Colon (tissue), 2 donors: Measurements from ENCODE around the gene CCDC97.

Source experiments
- FAIRE-seq: peaks from 2 replicates; lab custom pipeline; 2012; peaks lifted over from hg19 to GRCh38; lab: Jason Lieb, UNC
- donor health status: control.
- donor health status: control.

CCDC97 gene

DNA sequence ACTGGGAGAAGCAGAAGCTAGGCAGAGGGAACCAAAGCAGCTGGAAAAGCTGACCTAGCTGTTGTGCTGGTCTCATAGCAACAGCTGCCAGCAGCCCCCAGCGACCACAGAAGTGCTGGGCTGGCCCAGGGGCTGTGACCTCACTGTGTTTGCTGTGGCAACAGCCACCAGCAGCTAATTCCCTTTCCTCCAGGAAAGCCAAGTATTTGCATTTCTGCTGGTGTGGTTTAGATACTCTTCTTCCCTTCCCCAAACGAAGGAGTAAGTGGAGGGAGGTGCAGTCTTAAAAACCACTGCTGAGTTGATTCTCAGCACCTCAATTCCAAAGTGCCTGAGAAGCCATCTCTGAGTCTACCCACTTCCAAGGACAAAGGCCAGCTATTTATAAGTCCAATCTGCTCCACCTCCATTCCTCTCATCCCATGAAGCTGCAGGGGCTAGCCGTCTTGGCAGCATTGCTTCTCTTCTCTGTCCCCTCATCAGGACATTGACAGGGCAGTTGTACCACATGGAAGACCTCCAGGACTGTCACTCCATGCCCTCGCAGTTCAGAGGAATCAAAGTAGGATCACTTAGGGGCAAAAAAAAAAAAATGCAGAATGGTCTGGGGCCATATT is 11.5 kb upstream of the CCDC97 start:
- no peak for FAIRE-seq

DNA sequence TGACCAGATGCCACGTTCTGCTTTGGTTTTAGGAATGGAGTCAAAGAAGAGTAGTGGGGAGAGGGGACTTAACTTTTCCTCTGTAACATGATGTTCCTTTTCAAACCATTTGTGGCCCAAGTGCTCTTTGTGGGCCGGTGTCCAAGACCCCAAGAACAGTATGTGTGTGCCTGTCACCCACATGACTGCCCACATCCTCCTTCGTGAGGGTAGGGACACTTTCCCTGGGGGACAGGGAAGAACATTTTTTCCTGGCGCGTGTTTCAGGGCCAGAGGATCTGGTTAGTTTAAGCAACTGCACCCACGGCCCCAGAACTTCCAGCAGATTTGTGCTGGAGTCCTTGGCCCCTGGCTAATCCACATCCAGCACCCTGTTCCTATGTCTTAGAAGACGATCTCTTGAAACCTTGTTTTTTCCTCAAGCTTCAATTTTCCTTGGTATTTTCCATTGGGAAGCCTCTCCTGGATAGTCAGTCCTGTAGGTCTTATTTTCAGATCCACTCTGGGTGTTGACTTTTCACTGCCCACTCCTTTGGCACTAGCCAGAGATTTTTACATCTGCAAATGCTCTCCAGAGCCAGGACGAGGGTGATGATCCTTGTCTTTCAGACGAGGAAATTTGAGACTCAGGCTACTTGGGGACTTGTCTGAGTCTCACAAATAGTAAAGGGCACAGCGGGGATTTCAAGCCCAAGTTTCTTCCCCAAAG is 10.8 kb upstream of the CCDC97 start:
- FAIRE-seq = no peak

DNA sequence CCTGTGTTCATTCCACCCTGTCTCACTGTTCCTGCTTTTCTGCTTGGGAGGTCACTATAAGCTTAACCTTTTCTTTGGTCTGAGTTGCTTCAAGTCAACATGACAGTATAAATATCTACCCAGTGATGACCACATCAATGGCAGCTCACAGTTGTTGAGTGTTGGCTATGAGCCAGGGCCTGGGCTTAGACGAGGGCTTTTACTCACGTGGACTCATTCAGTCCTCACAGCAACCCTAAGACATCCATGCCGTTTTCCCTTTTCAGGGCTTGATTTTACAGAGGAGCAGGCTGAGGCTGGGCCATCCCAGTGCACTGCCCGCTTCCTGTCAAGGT is 10.2 kb upstream of the CCDC97 start:
- FAIRE-seq = no peak

DNA sequence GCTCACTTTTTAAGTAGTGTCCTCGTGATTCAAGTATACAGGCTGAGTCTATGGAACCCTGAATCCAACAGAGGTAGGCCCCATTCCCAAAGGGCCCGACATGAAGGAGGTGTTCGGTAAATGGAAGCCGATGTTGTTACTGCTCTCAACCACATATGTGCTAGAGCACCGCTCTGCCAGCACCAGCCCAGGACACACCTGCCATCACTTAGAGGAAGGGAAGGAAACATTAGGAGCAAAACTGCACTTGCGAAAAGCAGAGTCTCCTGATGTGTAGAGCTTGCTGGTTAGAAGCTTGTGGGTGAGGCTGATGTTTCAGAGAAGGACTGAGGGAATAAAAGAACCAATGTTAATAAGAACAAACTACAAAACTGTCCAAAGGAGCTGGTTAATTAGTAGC is 9.4 kb upstream of the CCDC97 start:
- FAIRE-seq = no peak

DNA sequence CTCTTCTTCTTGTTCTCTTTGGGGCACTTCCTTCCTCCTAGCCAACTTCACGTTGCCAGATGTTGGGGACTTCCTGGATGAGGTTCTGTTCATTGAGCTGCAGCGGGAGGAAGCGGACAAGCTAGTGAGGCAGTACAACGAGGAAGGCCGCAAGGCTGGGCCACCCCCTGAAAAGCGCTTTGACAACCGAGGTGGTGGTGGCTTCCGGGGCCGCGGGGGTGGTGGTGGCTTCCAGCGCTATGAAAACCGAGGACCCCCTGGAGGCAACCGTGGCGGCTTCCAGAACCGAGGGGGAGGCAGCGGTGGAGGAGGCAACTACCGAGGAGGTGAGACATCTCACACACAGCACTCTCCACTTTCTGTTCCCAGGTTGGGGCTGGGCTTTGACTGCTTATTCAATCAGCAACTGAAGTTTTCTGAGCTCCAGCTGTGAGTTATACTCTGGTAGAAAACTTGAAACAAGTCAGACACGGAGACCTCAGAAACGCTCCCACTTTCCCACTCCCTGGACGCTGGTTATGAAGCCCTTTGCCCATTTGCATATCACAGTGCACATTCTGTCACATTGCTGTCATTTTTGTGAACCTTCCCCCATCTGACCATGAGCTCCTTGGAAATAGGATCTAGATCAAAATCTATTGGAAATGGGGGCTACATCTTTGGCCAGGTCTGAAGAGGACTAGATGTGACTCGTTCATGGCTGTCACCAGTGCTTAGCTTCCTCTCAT is 7.2 kb upstream of the CCDC97 start:
- FAIRE-seq = no peak

DNA sequence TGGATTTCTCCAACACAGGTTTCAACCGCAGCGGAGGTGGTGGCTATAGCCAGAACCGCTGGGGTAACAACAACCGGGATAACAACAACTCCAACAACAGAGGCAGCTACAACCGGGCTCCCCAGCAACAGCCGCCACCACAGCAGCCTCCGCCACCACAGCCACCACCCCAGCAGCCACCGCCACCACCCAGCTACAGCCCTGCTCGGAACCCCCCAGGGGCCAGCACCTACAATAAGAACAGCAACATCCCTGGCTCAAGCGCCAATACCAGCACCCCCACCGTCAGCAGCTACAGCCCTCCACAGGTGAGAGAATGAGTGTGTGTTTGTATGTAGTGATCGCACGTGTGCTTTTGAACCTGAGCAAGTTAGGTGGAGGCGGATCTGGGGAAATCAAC is 6.0 kb upstream of the CCDC97 start:
- no peak for FAIRE-seq

DNA sequence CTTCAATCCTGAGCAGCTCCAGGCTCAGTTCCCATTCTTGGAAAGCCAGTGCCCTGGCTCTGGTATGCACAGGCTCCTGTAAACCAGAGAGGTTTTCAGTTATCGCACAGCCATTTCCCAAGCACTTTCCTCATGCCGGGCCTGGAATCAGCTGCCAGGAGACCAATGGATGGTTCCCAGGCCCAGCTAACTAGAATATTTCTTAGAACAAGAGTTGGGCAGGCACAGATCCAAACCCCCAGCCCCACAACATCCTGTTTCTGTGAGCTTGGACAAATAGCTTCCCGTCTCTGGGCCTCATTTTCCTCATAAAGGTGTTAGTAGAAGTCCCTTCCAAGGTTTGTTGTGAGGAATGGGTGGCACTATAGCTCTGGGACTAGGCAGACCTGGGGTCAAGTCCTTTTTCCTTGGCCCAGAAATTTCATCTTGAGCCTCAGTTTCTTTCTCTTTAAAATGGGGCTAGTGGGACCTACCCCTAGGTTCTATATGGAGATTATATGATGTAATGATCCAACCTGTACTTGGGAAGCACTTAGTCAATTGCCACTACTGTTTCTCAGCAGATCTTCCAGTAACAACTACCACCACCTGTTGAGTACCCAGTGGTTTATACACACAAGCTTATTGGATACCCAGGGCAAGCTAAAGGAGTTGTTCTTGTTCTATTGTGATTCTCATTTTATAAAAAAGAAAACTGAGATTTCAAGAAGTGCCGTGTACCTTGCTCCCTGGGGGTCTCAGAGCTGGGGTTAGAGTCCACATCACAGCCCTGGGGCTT is 5.1 kb upstream of the CCDC97 start:
- FAIRE-seq = no peak

DNA sequence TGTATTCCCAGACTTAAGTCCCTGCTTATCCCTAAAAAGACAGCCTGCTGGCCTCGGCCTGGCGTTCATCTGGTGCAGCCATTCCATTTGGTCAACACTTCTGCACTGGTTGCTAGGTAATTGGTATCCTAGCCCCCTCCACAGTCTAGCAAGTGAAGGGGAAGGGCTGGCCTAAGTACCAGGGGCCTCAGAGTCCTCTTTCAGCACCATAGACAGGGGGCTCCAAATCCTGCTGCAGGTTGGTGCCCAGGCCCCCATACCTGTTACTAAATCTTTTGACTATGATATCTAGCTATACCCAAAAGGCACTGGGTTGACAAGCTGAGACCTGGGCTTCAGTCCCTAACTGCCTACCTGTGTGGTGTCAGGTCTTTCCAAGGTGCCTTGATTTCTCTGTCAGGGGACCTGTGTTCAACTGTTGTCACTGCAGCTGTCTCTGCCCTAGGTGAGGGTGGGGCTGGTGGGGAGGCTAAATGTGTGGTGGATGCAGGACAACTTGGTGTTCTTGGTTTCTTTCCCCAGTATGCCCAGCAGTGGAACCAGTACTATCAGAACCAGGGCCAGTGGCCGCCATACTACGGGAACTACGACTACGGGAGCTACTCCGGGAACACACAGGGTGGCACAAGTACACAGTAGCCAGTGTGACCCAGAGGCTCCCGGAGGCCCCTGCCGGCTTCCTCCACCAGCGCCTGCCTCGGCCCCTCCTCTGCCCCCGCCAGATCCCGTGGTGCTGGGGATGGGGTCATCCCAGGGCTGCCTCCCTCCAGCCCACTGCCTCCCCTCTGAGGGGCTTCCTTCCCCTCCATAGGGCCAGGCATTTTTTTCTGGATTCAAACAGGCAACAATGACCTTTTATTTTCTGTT is 3.8 kb upstream of the CCDC97 start:
- FAIRE-seq = no peak

DNA sequence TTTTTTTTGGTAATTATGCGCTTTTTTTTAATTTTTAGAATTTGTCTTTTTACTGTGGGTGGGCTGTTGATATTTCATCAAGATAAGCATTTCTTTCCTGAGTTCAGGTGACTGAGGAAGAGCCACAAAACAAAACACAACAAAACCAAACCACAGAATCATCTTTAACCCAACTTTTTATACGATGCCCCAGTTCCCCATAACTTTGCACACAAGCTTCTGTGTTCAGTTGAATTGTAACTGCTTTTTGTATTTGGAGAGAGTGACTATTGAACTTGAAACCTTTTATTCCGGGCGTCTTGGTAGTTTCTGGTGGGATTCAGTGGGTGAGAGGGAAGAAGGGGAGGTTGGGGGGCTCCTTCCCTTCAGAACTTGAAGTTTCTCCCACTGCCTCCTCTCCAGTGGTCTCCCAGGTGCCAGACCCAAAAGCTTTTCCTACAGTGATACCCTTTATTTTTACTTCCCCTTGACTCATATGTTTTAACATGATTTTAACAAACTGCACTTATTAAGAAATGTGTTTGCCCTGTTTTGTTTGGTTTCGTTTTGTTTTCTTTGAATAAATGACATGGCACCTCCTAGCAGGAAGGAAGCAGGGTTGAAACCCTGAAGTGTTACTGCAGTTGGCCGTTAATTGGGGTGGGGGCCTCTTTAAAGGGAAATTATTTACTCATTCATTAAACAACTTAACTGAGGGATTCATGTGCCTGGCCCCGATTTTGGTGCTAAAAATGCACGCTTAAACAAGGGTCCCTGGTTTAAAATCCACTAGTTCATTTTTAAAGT is 2.7 kb upstream of the CCDC97 start:
- FAIRE-seq = no peak

DNA sequence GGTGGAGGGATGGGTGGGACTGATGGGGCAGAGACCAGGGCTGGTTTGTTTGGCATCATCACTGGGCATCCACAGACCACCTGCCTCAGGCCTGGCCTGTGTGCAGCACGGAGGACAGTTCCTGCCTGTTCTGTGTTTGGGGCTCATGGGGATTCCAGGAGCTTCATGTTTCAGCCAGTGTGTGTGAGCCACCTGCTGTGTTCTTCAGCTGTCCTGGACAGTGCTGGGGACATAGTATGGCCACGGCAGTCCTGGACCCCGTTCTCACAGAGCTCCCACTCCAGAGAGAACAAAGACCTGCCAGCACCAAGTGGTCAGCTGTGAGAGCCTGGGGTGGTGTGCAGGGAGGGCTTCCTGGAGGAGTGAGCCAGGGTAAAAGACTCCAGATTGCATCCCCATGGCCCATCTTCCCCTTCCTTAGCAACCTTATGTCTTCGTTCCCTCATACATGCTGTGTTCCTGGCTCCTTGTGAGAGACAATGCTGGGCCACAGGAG is 2.0 kb upstream of the CCDC97 start:
- no peak for FAIRE-seq

DNA sequence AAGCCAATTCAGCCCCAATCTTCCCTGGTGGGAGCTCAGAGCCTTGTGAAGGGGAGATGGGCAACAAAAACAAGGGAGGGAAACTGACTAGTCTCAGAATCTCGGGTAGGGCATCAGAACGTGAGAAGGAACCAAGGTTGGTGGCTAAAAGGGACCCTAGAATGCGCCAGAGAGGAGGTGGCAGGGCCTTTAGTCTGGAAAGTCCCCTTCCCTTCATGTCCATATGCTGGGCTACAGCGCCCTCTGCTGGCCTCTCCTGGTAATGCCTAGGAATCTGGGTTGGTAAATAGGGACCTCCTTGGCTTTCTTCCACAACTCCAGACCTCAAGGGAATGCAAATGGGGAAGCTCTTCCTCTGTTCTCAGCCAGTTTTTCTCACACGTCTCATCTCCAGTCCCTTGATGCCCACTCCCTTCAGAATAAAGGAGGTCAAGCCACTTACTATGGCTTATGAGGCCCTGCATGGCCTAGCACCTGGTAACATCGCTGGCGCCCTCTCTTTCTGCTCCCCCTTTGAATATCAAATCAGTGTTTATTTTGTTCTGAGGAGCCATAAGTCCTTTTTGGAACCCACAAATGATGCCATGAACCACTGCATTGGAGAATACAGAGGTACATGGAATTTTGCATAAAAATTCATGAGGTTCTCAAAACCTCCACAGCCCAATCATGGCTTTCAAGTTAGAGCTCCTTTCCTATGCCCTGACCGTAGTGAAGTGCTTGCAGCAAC is 1.4 kb upstream of the CCDC97 start:
- FAIRE-seq = no peak

DNA sequence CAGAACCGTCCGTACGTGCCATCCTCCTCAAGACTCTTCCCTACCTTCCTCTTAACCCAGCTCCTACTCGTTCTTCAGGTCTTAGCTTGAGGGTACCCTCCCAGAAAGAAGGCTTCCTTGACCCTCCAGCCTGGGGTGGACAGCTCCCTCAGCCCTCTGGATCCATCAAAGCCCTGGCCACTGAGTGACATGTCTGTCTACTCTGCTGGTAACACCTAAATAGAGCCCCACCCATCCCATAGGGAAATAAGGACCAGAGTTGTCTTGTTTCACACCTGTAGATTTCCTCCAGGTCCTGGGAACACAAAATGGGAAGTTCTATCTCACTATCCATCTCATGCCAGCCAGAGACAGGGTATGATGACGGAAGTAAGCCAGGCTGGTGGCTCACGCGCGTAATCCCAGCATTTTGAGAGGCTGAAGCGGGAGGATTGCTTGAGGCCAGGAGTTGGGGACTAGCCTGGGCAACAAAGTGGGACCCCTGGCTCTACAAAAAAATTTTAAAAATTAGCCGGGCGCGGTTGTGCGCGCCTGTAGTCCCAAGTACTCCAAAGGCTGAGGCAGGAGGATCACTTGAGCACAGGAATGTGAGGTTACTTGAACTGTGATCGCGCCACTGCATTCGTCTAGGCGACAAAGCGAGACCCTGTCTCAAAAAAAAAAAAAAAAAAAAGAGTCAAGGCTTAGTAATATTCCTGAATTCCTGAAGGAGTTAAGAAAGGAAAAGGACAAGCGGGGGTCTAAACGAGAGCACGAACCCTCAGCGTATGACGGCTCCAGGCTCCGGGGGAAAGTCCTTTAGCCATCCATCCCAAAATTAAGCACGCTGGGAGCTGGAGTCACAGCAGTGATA is 566 bp upstream of the CCDC97 start:
- no peak for FAIRE-seq

DNA sequence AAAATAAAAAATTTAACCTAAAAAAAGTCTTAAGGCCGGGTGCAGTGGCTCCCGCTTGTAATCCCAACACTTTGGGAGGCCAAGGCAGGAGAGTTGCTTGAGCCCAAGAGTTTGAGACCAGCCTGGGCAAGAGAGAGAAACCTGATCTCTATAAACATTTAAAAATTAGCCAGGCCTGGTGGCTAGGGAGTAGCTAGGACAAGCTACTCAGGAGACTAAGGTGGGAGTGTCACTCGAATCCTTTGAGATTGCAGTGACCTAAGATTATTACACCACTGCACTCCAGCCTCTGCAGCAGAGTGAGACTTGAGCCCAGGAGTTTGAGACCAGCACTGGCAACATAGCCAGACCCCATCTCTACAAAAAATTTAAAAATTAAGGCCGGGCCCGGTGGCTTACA is 1.1 kb downstream of the CCDC97 start:
- no peak for FAIRE-seq

DNA sequence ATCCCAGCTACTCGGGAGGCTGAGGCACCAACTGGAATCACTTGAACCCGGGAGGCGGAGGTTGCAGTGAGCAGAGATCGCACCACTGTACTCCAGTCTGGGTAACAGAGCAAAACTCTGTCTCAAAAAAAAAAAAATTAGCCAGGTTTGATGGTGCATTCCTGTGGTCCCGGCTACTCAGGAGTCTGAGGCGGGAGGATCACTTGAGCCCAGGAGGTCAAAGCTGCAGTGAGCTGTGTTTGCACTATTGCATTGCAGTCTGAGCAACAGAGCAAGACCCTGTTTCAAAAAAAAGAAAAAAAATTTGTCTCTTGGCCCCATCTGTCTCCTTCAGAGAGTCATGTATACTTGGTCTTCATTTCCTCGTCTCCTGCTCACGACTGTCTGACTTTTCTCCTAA is 1.6 kb downstream of the CCDC97 start:
- no peak for FAIRE-seq

DNA sequence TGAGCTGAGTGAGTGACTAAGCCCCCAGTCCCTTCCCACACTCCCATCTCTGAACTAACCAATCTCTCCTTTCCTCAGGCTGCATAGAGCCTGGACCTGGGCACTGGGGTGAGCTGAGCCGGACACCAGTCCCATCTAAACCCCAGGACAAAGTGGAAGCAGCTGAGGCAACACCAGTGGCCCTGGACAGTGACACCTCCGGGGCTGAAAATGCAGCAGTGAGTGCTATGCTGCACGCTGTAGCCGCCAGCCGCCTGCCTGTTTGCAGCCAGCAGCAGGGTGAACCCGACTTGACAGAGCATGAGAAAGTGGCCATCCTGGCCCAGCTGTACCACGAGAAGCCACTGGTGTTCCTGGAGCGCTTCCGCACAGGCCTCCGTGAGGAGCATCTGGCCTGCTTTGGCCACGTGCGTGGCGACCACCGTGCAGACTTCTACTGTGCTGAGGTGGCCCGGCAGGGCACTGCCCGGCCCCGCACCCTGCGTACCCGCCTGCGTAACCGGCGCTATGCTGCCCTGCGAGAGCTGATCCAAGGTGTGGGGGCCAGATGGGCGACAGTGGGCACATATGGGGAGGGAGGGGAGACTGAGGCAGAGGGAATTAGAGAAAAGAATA is 6.4 kb downstream of the CCDC97 start:
- no peak for FAIRE-seq

DNA sequence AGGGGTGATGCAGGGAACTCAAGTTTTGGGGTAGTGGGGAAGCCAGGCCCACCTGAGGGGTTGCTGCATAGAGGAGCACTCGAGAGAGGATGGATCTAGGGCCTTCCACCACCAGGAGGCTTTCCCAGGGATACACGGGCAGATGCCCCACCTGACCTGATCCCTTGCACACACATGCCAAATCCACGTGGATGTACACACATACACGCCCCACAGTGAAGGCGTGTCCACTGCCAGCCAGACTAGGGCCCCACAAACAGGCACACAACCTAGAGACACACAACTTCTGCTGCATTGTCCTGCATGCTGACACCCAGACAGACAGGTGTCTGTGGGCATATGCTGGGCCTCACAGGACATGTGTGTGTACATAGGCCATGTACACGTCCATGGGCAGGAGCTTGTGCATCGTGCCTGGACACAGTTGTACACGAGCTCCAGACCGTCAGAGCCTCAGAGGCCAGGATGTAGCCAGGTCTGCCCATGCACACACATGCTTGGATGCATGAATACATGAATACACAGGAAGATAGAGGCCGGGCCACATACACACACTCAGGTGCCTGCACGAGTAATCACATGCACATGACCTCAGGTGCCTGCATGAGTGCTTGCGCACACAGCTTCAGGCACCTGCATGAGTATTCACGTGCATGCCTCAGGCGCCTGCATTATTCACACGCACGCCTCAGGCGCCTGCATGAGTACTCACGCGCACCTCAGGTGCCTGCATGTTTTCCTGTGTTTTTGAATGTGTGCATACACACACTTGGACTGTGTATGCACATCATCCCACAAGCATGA is 8.9 kb downstream of the CCDC97 start:
- no peak for FAIRE-seq

DNA sequence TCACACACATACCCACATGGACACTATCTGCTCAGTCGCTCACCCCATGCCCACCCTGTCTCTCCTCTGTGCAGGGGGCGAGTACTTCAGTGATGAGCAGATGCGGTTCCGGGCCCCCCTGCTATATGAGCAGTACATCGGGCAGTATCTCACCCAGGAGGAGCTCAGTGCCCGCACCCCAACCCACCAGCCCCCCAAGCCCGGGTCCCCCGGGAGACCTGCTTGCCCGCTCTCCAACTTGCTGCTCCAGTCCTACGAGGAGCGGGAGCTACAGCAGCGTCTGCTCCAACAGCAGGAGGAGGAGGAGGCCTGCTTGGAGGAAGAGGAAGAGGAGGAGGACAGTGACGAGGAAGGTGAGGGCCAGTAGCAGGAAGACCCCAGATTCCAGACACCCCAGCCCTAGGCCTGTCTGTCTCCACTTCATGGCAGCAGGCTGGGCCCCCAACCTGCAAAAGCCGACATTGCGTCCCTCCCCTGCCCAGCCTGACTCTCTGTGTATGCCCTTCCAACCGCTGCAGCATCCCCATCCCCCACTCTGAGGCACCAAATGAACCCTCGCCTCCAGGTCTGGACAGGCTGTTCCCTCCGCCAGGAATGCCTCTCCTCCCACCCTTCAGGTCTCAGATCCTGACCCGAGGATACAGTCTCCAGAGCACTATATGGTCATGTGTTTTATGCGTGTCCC is 9.7 kb downstream of the CCDC97 start:
- FAIRE-seq = no peak

DNA sequence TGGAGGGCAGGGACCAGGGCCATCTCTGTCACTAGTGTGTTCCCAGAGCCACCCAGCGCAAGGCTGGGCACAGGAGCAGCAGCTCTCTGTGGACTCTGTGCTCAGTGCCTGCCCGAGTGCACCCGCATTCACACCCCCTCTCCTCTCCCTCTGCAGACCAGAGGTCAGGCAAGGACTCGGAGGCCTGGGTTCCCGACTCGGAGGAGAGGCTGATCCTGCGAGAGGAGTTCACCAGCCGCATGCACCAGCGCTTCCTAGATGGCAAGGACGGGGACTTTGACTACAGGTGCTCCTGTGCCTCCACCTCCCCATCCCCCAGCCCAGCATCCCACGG is 10.2 kb downstream of the CCDC97 start:
- no peak for FAIRE-seq
